Amygdala (tissue), 56 donors: ENCODE measurements around the gene FAM32A.
A peak's percentile ranks its signal among the peaks of the same experiment; 100 is the strongest.

Experiments used
- DNase-seq, 56 donors: peaks; one replicate each; lab custom pipeline; 2025; lab: John Stamatoyannopoulos, UW

The FAM32A gene

DNA sequence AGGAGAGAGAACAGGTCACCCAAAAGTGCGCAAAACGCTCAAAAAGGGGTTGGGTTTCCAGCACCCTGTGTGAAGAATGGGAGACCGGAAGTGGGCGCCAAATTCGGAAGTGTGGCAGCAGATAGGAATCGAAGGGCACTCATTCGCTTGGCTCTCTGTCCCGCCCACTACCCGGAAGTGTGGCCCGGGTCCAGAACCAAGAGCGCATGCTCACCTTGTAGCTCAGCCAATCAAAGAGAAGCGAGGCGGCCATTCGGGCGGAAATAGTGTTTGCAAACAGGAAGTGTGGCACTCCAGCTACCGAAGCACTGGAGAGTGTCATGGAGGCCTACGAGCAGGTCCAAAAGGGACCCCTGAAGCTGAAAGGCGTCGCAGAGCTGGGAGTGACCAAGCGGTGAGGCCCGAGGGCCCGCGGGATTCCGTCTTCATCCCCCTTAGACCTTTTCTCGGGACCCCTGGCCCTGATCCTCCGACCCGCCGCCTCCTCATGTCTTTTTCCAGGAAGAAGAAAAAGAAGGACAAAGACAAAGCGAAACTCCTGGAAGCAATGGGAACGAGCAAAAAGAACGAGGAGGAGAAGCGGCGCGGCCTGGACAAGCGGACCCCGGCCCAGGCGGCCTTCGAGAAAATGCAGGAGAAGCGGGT is at the start of gene FAM32A:
Gene FAM32A (plus strand): TSS at position 288 of the 645 bp plus-strand sequence. CDS start 33 bp downstream, at position 321.
- peak; percentile 73 to 99 (median 95) for DNase-seq

DNA sequence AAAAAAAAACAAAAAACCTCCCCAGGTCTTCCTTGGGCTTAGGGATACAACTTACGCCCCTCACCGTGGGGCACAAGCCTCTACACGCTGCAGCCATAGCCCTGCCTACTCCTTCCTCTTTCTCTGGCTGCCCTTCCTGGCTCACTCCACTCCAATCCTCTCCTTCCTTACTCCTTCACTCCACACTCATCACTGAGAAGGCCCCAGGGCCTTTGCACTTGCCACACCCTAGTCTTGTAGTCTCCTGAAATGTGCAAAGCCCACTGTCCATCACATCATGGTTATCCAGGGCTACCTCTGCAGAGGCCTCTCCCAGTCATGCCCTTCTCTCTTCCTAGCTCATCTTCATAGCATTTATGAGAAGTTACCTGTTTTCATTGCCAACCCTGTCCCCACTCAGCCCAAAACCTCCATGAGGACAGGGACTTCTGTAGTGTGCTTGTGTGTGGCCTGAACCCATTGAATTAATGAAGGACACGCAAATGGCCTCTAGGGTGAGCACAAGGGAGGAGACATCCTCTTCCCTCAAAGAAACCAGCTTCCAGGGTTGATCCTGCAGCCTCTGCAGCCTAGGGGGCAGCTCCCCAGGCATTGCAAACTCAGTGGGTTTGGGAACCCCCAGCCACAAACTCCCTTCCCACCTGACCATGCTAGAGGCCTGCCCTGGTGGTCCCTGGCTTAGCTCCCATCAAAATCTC is 49.6 kb upstream of the FAM32A start:
- peak in 1 of 56 donors; percentile 8 for DNase-seq

DNA sequence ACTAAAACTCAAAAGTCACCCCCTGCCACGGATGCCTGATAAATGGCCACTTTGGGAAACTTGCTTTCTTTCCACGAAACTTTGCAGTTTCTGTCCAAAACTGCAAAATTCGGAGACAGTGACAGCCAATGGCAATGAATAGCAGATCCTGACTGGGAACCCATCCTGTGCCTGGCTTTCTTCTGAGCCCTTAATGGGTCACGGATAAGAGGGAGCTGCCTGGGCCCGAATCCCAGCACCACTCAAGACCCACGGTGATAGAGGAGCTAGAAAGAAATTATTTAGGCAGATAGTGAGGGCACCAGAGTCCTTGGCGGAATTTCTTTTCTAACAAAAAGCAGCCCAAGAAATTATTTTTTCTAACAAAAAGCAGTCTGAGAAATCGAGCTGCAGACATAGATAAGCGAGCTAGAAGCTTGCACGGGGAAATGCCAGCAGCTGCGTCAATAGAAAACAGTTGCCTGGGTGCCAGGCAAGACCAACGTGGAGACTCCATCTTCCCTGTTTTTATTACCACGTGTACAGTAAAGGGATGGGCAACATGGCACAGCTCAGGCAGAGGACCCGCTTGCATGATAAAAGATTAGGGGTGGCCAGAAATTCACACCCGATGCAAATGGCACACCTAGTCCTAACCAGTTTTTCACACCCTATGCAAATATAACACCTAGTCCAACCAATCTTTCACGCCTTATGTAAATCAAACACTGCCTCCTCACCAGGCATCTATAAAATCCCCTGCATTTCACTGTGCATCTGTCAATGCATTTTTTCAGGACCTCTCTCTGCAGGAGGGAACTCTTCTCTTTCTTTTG is 48.8 kb upstream of the FAM32A start:
- peak in 1 of 56 donors; percentile 0 for DNase-seq

DNA sequence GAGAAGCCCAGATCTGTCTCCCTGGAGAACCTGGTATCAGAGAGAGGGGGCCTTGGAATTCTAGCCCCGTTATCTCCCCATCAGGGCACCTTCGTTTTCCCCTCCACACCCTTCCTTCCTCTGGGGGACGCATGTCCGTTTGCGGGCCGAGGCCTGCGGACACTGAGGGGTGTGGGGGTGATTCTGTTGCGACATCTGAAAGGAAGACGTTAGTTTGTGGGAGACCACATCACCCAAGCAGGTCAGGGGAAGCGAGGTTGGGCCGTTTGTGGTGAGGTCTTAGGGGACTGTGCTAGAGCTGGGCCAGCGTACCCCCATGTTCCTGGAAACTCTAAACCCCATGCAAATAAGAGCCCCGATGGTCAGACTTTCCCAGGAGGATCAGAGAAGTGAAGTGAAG is 45.5 kb upstream of the FAM32A start:
- no peak for DNase-seq

DNA sequence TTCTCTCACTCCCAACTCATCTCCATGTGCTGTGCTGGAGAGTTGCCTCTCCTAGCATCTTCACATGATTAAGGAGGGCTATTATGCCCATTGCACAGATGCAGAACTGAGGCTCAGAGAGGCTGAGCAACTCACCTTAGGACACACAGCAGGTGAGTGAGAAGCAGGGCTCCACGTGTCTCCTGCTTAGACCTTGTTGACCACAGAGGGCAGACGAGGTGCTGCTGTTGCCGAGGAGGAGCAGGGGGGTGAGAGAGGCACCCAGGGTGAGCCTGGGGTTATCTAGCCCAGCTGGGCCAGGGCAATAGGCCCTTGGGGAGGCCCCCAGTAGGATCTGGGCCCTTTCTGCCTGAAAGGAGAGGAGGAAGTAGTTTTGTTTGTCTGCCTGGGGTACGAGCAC is 44.2 kb upstream of the FAM32A start:
- no peak for DNase-seq

DNA sequence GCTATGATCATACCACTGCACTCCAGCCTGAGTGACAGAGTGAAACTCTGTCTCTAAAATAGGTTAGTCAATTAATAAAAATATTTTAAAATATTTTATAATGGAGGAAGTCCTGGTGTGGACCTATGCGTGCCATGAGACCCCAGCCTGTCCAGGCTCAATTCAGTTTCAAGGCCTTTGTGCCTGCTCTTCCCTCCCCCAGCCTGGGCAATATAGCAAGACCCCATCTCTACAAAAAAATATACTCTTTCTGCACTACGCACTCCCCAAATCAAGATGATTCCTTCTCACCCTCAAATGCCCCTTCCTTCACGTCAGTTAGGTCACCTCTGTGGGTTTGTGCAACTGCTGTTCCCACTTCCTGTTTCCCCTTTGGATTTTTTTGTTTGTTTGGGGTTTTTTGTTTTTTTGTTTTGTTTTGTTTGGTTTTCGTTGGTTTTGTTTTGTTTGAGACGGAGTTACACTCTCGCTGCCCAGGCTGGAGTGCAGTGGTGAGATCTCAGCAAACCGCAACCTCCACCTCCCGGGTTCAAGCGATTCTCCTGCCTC is 43.1 kb upstream of the FAM32A start:
- DNase-seq: no peak

DNA sequence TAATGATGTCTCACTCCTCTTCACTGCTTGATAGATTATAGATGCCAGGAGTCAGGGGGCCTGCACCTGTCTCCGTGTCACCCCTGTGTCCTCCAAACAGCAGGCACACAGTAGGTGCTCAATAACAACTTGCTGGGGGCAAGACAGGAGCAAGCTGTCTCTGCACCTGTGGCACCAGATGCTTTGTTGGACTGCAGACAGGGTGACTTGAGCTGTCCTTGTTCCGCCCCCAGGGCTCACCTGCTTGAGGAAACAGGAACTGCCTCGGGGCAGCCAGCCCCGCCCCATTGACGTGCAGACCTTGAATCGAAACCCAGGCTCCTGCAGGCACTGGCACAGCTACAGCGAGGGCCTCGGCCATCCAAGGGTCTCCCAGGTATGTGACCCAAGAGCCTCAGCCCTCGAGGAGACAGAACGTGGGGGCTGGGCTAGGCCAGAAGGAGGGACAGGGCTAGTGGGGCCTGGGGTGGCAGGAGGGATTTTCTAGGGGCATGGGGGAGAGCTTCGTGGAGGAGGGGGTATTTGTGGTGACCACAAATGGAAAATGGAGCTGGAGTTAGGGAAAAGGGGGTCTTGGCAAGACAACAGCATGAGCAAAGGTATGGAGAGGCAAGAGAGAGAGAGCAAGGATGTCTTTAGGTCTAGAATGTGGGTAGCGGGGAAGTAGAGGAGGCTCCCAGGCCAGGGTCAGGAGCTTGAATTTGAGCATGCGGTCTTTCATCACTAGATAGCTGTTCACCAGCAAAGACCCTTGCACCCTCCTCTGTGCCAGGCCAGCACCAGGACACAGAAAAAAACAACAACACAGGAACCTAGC is 41.6 kb upstream of the FAM32A start, which contains the start of gene HSH2D:
Gene HSH2D (plus strand): TSS at position 287 of the 817 bp plus-strand sequence. CDS start 5,066 bp downstream, outside the sequence.
- DNase-seq: no peak

DNA sequence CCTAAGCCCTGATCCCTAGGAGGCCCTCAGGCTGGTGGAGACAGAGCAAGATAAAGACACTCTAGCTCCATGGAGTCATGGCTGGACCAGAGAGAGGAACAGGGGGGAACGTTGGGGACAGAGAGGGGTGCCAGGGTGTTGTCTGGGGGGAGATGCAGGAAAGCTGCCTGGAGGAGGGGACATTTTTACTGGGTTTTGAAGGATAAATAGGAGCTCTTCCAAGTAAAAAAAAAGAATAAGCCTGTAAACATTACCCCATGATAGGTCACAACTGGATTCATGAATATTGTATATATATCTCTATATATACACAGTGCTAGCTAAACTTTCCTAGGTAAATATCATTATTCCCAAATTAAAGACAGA is 41.0 kb upstream of the FAM32A start:
- no peak for DNase-seq

DNA sequence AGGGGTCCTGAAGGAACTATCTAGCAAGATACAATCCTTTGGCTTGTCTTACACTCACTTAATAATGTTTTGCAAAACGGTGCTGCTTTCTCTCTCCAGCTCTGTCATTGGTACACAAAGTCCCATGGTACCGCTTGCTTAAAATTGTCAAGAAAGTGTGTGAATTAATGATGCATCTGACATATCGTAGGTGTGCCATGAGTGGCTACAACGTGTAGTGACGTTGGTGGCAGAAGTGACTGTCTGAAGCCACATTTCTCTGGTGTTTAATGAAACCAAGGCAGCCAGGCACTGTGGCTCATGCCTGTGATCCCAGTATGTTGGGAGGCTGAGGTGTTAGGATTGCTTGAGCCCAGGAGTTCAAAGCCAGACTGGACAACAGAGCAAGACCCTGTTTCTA is 39.1 kb upstream of the FAM32A start:
- DNase-seq: no peak

DNA sequence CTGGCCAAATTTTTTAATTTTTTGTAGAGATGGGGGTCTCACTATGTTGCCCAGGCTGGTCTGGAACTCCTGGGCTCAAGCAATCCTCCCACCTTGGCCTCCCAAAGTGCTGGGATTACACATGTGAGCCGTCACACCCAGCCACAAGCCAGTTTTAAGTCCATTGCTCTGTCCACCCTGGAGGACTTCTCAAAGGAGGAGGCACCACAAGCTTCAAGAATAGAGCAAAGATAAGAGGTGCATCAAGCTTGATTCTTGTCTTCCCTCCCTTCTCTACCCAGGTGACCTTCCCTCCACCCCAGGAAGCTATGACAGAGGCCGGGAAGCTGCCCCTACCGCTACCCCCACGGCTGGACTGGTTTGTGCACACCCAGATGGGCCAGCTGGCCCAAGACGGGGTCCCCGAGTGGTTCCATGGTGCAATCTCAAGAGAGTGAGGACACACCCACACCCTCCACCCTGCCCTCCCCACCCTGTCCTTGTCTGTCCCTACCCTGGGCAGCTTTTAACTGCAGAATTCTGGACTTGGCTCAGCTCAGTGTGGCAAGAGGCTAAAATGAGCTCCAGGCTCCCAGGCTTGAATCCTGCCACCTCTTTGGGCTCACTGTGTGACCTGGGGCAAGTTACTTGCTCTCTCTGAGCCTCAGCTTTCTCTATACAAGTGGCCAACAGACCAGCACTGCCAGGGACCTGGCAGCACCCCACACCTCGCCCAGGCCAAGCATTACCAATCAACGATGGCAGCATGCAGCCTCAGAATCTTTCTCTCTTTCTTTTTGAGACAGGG is 36.6 kb upstream of the FAM32A start:
- no peak for DNase-seq

DNA sequence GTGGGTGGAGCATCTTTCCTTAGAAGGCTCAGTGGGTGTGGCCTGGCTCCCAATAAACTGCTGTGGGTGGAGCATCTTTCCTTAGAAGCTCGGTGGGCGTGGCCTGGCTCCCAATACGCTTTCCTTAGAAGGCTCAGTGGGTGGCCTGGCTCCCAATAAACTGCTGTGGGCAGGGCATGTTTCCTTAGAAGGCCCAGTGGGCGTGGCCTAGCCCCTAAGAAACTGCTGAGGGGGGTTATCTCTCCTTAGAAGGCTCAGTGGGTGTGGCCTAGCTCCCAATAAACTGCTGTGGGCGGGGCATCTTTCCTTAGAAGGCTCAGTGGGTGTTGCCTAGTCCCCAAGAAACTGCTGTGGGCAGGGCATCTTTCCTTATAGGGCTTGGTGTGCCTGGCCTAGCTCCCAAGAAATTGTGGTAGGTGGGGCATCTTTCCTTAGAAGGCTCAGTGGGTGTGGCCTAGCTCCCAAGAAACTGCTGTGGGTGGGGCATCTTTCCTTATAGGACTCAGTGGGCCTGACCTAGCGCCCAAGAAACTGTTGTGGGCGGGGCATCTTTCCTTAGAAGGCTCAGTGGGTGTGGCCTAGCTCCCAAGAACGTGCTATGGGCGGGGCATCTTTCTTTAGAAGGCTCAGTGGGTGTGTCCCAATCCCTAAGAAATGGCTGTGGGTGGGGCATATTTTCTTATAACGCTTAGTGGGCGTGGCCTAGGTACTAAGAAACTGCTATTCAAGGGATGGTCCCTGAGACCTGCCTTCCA is 31.5 kb upstream of the FAM32A start:
- DNase-seq: peak in 1 of 56 donors; percentile 49

DNA sequence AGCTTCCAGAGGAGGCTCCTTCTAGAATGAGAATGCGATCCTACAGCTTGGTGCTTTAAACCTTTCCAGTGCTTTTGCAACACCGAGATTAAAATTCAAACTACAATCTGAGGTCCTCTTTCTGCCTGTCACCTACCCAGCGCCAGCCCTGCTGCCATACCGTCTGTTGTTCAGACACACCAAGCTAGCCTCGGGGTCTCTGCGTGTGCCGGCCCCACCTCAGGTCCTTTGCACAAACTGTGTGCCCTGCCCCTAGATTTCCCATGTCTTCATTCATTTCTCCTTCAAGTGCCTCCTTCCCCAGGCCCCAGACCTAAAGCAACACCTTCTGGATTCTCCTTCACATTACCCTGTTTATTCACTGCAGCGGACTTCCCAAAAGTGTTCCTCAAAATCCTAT is 30.7 kb upstream of the FAM32A start:
- no peak for DNase-seq

DNA sequence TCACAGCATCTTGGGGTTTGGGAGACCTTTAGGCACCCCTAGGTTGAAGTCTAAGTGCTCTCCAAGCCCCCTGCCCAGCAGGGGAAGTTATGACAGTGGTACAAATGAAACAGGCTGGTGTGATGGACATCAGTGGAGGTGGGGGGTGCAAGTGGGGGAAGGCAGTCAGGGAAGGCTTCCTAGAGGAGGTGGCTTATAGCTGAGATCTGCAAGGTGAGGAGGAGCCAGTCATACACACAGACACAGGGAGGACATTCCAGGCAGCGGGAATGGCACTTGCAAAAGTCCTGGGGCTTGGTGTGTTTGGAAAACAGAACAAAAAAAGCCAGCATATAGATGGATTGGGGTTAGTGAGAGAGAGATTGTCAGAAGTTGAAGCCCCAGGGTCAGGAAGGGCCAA is 30.1 kb upstream of the FAM32A start:
- DNase-seq: no peak

DNA sequence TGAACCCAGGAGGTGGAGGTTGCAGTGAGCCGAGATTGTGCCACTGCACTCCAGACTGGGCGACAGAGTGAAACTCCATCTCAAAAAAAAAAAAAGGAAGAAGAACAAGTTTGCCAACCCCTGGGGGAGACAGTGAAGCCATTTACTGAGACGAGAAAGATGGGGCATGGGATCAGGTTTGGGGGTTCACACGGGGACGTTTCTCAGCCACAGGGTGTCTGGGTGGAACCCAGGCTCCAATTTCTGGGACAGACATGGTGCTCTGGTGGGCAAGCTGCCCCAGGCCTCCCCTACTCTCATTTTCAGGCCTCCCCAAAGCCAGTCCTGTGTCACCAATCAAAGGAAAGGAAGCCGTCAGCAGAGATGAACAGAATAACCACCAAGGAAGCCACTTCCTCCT is 28.3 kb upstream of the FAM32A start:
- no peak for DNase-seq

DNA sequence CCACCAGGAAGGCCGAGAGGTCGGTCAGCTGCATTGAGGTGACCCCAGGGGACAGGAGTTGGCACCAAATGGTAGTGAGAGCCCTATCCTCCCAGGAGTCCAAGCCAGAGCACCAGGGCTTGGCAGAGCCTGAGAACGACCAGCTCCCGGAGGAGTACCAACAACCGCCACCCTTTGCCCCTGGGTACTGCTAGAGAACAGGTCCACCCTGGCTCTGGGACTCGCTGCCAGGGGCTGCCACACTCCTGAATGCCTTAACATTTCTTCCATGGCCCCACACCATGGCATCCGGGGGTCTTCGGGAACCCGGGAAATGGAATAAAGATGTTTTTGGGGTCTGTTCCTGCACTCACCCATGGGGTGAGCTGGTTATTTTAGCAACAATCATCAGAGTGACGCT is 27.6 kb upstream of the FAM32A start:
- DNase-seq: no peak

DNA sequence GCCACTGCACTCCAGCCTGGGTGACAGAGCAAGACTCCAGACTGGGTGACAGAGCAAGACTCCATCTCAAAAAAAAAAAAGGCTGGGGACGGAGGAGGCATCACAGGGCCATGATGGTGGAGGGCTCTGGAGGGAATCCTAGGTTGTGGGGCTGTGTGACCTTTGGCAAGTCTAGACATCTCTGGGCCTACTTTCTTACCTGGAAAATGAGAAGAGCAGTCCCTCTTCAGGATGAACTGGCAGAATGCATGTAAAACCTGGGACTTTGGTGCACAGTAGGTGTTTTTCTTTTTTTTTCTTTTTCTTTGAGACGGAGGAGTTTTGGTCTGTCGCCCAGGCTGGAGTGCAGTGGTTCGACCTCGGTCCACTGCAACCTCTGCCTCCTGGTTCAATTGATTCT is 25.6 kb upstream of the FAM32A start:
- no peak for DNase-seq

DNA sequence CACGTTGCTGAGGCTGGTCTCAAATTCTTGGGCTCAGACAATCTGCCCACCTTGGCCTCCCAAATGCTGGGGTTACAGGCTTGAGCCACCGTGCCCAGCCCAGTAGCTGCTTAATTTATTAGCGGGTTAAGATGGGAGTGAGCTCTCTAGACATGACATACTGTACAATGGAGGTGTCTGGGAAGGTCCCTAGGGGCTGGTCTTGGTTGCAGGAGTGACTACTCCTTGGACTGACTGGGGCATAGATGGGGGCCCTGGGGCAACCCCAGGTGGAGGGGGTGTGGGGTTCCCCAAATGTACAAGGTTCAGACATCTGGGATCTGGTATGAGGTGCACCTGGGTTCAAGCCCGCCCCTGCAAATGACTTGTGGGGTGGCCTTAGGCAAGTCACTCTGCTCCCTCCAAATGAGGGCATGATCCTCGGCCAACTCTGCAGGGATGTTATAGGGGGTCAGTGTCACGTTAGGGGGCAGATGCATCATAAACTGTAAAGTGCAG is 24.7 kb upstream of the FAM32A start:
- no peak for DNase-seq

DNA sequence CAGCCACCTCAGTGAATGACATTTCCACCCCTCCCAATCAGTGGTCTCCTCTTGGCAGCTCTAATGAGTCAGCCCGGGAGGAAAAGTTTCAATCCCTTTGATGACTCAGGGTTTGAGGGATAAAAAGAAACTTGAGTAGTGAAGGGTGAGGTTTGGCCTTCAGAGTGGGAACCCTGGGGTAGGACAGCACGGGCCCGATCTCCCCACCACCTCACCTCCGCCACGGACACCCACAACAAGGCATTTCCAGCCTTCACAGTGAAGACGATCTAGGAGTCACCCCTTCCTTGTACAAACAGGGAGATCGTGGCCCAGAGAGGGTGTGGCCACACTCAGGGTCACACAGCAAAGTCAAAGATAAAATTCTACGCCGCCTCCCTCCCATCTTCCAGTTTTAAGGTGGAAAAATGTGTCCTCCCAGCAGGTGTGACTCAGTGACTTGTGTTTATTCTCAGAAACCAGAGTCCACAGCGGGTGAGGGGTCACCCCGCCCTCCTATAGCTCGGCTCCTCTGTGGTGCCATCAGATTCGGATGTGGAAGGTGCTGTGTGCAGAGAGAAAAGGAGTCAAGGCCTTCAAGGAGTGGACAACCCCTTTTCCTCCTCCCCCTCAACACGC is 24.2 kb upstream of the FAM32A start:
- DNase-seq: no peak
